A673 (cell line): ENCODE measurements around the gene PALLD. TPM values are rescaled to one million over a fixed set of nuclear protein-coding genes. Genes with fewer than 3 reads are reported as not detected.
"Not testable (repeated sequence)": the region's sequence is repeated elsewhere in the genome, so short reads cannot be mapped to it uniquely, and the experiment has no call there.

Experiments used
- BruUV-seq: library from RNA; stranded (reverse); fragments of 400-500 nt; replicated peaks from 2 replicates; lab custom pipeline; 2021; lab: Mats Ljungman, UMichigan
- CTCF ChIA-PET: fragments of 300-600 bp; sonication (Branson Sonifier 250); formaldehyde crosslinking; loops from one replicate; lab custom pipeline; 2022; ENCODE audit warnings: antibody characterized with exemption; lab: Charles Lee
- POLR2A ChIA-PET: fragments of 300-600 bp; sonication (Branson Sonifier 250); formaldehyde crosslinking; loops from one replicate; lab custom pipeline; 2022; ENCODE audit warnings: antibody characterized with exemption; ENCODE audit not compliant: low non-redundant PET; lab: Charles Lee
- DNase-seq: peaks from one replicate; pipeline ENCODE4 v3.0.0-alpha.2; 2015; ENCODE audit warnings: low spot score
- H3K27ac ChIP-seq: fragments of 200-600 bp; sonication (generic); 2 replicates; pipeline ENCODE4 v1.5.1; 2016; ENCODE audit warnings: mixed run types, low read depth, mild to moderate bottlenecking, mixed read lengths, antibody characterized with exemption, low read length; ENCODE audit not compliant: poor library complexity, severe bottlenecking
- H3K27me3 ChIP-seq: fragments of 200-600 bp; sonication (generic); replicated peaks from 2 replicates; pipeline ENCODE4 v1.6.1; 2017; ENCODE audit warnings: mixed run types, low read depth, mild to moderate bottlenecking, mixed read lengths, antibody characterized with exemption, low read length; ENCODE audit not compliant: insufficient read depth, poor library complexity
- H3K36me3 ChIP-seq: fragments of 200-600 bp; sonication (generic); 2 replicates; pipeline ENCODE4 v1.6.1; 2016; ENCODE audit warnings: mixed run types, mild to moderate bottlenecking, mixed read lengths, antibody characterized with exemption, low read length; ENCODE audit not compliant: insufficient read depth, poor library complexity, severe bottlenecking
- H3K4me1 ChIP-seq: fragments of 200-600 bp; sonication (generic); 2 replicates; pipeline ENCODE4 v1.6.1; 2017; ENCODE audit warnings: mixed run types, mild to moderate bottlenecking, mixed read lengths, antibody characterized with exemption, low read length; ENCODE audit not compliant: insufficient read depth, poor library complexity, severe bottlenecking
- H3K4me3 ChIP-seq: fragments of 200-600 bp; sonication (generic); 2 replicates; pipeline ENCODE4 v1.5.1; 2016; ENCODE audit warnings: low read depth, mixed run types, mild to moderate bottlenecking, mixed read lengths, low read length; ENCODE audit not compliant: poor library complexity, severe bottlenecking
- H3K9me3 ChIP-seq: fragments of 200-600 bp; sonication (generic); 2 replicates; pipeline ENCODE4 v1.6.1; 2016; ENCODE audit warnings: mixed run types, low read depth, mild to moderate bottlenecking, mixed read lengths, antibody characterized with exemption, low read length; ENCODE audit not compliant: poor library complexity, severe bottlenecking
- CTCF ChIP-seq: fragments of 300-800, 200-600 bp; sonication (generic); conservative IDR thresholded peaks from 2 replicates; pipeline ENCODE4 v1.5.1; 2017; ENCODE audit warnings: low read depth, mild to moderate bottlenecking, antibody characterized with exemption, low read length, moderate library complexity, mixed read lengths
- EZH2 ChIP-seq: fragments of 200-600 bp; sonication (generic); IDR thresholded peaks from 2 replicates; pipeline ENCODE4 v1.6.1; 2017; ENCODE audit warnings: borderline replicate concordance, low read depth, mild to moderate bottlenecking, mixed read lengths, antibody characterized with exemption, low read length; ENCODE audit not compliant: poor library complexity, severe bottlenecking
- intact Hi-C: fragments of 100-400 bp; cut with micrococcal nuclease; formaldehyde crosslinking; loops from one replicate; pipeline ENCODE4 v1.10.0; 2022; ENCODE audit not compliant: unreplicated experiment
- total RNA-seq: library from RNA; stranded (reverse); gene quantifications from 2 replicates; pipeline ENCODE4 v1.2.3, GENCODE V29; 2021

PALLD gene
- total RNA-seq, 1 experiment from 2014 or later: 44.1 TPM

- ChIA-PET POLR2A (no interaction called here), CTCF (no interaction called here)
- BruUV-seq: no TSS peak
- no peaks in the 10 kb centered on the region for H3K9me3 ChIP-seq
- H3K4me1 ChIP-seq: peaks cover 4% of the 10 kb centered on the region
- H3K4me3 ChIP-seq: no peak overlapping the region
- H3K27ac ChIP-seq: no peak overlapping the region
- DNase-seq: no peak
- intact Hi-C loops: loop anchor here (5.0 to 10.0 kb wide), 4 partner anchors 203 to 980 kb away; no protein-coding TSS in a partner anchor
- H3K27me3 ChIP-seq: no peaks in the 10 kb centered on the region
- TF ChIP-seq EZH2 (no peak), CTCF (no peak)
- H3K36me3 ChIP-seq: no peaks in the 10 kb centered on the region
Measured at GRCh38 chr4:168511780-168512489, 15.1 kb downstream of the PALLD start.

- H3K27ac ChIP-seq, H3K4me3 ChIP-seq, BruUV-seq, POLR2A ChIA-PET, H3K4me1 ChIP-seq, H3K27me3 ChIP-seq, H3K9me3 ChIP-seq, H3K36me3 ChIP-seq, DNase-seq: not testable (repeated sequence)
- intact Hi-C loops: loop anchor here (1.0 to 10.0 kb wide), 5 partner anchors 201 to 978 kb away; no protein-coding TSS in a partner anchor
- CTCF ChIA-PET: interaction anchor here (0.9 to 1.6 kb wide), 2 partner anchors 408 to 496 kb away, joined by 3 to 5 read pairs; partner anchors contain the start of gene CBR4
Measured at GRCh38 chr4:168513826-168514225, 17.0 kb downstream of the PALLD start.

GRCh38 chr4:168514249-168514852 lies 17.5 kb downstream of the PALLD start:
- H3K36me3 ChIP-seq: no peaks in the 10 kb centered on the region
- H3K27me3 ChIP-seq: no peaks in the 10 kb centered on the region
- ChIA-PET POLR2A (no interaction called here), CTCF (interaction anchor here (0.9 to 1.6 kb wide), 2 partner anchors 407 to 496 kb away, joined by 3 to 5 read pairs; partner anchors contain the start of gene CBR4)
- TF ChIP-seq CTCF (peak; percentile 65), EZH2 (no peak)
- H3K27ac ChIP-seq: no peak overlapping the region
- no peak overlapping the region for H3K4me3 ChIP-seq
- peak; percentile 67 for DNase-seq
- no TSS peak for BruUV-seq
- no peaks in the 10 kb centered on the region for H3K9me3 ChIP-seq
- H3K4me1 ChIP-seq: peaks cover 4% of the 10 kb centered on the region
- intact Hi-C loops: loop anchor here (1.0 to 10.0 kb wide), 5 partner anchors 200 to 978 kb away; no protein-coding TSS in a partner anchor
